ENCODE data around the gene LARGE2.

LARGE2 gene

DNA sequence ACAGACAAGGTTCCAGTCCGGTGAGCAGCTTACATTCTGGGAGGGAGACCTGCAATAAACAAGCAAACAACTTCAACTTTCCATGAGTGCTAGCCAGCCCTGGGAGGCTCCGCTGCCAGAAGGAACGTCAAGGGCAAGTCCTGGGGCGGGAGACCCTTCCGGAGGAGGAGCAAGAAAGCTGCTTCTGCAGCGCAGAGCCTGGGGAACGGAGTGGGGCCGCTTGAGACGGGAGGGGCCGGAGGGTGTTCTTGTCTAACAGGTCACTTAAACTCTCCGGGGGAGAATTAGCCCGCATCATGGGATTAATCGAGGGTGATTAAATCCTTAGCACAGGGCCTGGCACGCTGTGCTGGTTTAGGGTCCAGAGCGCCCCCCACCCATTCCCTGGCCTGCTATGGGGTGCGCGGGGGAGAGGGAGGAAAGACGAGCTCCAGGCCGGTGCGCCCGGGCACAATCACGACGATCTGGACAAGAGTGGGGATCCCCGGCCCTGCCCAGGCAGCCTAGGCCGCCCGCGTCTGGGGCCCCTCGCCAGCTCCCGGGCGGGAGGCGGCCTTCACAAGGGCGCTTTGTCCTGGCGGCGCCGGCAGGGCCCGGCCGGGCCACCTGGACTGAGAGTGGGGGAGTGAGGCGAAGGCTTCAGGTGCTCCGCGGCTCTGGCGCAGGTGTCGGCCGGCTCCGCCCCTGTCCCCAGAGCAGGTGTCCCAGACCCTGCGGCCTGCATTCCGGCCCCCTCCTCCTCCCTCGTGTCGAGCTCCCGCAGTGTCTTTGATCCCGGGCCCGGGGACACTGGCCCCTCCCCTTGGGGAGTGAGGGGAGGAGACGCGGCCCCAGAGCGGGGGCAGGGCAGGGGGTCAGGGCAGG lies 663 bp upstream of the LARGE2 start:
- TF ChIP-seq FOXP2 (optimal IDR thresholded peaks at IDR 0.05; ENCODE audit: borderline replicate concordance, extremely low read depth, extremely low read length, insufficient read depth), result no peak
- no peak for TF ChIP-seq POLR2AphosphoS5 (IDR thresholded peaks at IDR 0.05; ENCODE audit: low read depth, low read length)
- no peak for TF ChIP-seq SIN3A (IDR thresholded peaks at IDR 0.05; ENCODE audit: borderline replicate concordance, insufficient read depth, low read length)
- no peak for TF ChIP-seq TAF1 (IDR thresholded peaks at IDR 0.05; ENCODE audit: borderline replicate concordance, insufficient read depth, low read length)
- TF ChIP-seq, protein P1, sequence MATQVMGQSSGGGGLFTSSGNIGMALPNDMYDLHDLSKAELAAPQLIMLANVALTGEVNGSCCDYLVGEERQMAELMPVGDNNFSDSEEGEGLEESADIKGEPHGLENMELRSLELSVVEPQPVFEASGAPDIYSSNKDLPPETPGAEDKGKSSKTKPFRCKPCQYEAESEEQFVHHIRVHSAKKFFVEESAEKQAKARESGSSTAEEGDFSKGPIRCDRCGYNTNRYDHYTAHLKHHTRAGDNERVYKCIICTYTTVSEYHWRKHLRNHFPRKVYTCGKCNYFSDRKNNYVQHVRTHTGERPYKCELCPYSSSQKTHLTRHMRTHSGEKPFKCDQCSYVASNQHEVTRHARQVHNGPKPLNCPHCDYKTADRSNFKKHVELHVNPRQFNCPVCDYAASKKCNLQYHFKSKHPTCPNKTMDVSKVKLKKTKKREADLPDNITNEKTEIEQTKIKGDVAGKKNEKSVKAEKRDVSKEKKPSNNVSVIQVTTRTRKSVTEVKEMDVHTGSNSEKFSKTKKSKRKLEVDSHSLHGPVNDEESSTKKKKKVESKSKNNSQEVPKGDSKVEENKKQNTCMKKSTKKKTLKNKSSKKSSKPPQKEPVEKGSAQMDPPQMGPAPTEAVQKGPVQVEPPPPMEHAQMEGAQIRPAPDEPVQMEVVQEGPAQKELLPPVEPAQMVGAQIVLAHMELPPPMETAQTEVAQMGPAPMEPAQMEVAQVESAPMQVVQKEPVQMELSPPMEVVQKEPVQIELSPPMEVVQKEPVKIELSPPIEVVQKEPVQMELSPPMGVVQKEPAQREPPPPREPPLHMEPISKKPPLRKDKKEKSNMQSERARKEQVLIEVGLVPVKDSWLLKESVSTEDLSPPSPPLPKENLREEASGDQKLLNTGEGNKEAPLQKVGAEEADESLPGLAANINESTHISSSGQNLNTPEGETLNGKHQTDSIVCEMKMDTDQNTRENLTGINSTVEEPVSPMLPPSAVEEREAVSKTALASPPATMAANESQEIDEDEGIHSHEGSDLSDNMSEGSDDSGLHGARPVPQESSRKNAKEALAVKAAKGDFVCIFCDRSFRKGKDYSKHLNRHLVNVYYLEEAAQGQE (IDR thresholded peaks at IDR 0.05; ENCODE audit: insufficient read depth in 1 of 2, low read depth in 2 of 2, low read length in 2 of 2), result no peak

DNA sequence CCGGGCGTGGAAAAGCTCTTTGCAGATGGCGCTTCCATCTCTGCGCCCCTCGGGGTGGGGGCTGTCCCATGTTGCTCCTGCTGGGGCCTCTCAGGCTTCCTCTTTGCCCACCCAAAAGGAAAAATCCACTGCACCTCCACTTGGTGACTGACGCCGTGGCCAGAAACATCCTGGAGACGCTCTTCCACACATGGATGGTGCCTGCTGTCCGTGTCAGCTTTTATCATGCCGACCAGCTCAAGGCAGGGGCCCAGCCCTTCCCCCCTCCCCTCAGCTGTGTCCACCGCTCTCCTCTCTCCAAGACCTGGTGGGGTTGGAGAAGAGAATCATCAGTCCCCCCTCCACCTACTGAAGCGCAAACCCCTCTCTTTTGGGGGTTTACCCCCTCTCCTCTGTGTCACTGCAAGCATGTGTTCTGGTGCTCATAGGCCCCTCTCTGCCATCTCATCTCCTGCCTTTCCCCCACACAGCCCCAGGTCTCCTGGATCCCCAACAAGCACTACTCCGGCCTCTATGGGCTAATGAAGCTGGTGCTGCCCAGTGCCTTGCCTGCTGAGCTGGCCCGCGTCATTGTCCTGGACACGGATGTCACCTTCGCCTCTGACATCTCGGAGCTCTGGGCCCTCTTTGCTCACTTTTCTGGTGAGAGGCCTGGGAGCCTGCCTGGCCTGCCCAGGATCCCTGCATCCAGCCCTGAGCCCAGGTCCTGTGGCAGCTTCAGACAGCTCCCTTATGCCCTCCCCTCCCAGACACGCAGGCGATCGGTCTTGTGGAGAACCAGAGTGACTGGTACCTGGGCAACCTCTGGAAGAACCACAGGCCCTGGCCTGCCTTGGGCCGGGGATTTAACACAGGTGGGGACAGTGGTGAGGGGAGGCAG lies 1.8 kb downstream of the LARGE2 start:
- TF ChIP-seq POLR2AphosphoS5 (IDR thresholded peaks at IDR 0.05; ENCODE audit: low read depth, low read length) (no peak), FOXP2 (optimal IDR thresholded peaks at IDR 0.05; ENCODE audit: borderline replicate concordance, extremely low read depth, extremely low read length, insufficient read depth) (no peak), SIN3A (IDR thresholded peaks at IDR 0.05; ENCODE audit: borderline replicate concordance, insufficient read depth, low read length) (no peak), TAF1 (IDR thresholded peaks at IDR 0.05; ENCODE audit: borderline replicate concordance, insufficient read depth, low read length) (no peak)
- TF ChIP-seq, protein P1 (IDR thresholded peaks at IDR 0.05; ENCODE audit: insufficient read depth in 1 of 2, low read depth in 2 of 2, low read length in 2 of 2), result no peak

GRCh38 chr11:45924927-45925326 lies 2.5 kb downstream of the LARGE2 start:
- TF ChIP-seq SIN3A (IDR thresholded peaks at IDR 0.05; ENCODE audit: borderline replicate concordance, insufficient read depth, low read length) (no peak), TAF1 (IDR thresholded peaks at IDR 0.05; ENCODE audit: borderline replicate concordance, insufficient read depth, low read length) (no peak), FOXP2 (optimal IDR thresholded peaks at IDR 0.05; ENCODE audit: borderline replicate concordance, extremely low read depth, extremely low read length, insufficient read depth) (no peak), POLR2AphosphoS5 (IDR thresholded peaks at IDR 0.05; ENCODE audit: low read depth, low read length) (no peak)
- TF ChIP-seq, protein P1 (IDR thresholded peaks at IDR 0.05; ENCODE audit: insufficient read depth in 1 of 2, low read depth in 2 of 2, low read length in 2 of 2), result peak in 1 of 2 experiments; percentile 77; a peak in 2 of 4 replicates

DNA sequence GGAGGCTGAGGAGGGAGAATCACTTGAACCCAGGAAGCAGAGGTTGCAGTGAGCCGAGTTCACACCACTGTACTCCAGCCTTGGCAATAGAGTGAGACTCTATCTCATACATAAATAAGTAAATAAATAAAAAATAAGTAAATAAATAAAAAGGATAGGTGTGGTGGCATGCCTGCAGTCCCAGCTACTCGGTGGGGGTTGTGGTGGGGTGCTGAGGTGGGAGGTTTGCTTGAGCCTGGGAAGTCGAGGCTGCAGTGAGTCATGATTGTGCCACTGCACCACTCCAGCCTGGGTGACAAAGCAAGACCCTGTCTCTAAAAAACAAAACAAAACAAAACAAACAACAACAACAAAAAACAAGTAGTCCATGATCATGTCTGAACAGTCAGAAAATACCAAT lies 3.1 kb downstream of the LARGE2 start:
- TF ChIP-seq, protein P1 (IDR thresholded peaks at IDR 0.05; ENCODE audit: insufficient read depth in 1 of 2, low read depth in 2 of 2, low read length in 2 of 2), result no peak
- TF ChIP-seq POLR2AphosphoS5 (IDR thresholded peaks at IDR 0.05; ENCODE audit: low read depth, low read length), result no peak
- no peak for TF ChIP-seq SIN3A (IDR thresholded peaks at IDR 0.05; ENCODE audit: borderline replicate concordance, insufficient read depth, low read length)

Measured in PFSK-1 (cell line).